C4-2B (cell line): Measurements from ENCODE around the gene IL12RB2.

Source experiments
- H3K27ac ChIP-seq: fragments of 450-650 bp; 2 replicates; pipeline ENCODE4 v1.5.1; 2017
- ZFX ChIP-seq: fragments of 450-650 bp; IDR thresholded peaks from 2 replicates; pipeline ENCODE4 v1.6.1; 2017
- TF ChIP-seq, protein P1 (sequence below): fragments of 450-650 bp; conservative IDR thresholded peaks from 2 replicates; pipeline ENCODE4 v1.5.1; 2017; ENCODE audit warnings: mild to moderate bottlenecking

The IL12RB2 gene

DNA sequence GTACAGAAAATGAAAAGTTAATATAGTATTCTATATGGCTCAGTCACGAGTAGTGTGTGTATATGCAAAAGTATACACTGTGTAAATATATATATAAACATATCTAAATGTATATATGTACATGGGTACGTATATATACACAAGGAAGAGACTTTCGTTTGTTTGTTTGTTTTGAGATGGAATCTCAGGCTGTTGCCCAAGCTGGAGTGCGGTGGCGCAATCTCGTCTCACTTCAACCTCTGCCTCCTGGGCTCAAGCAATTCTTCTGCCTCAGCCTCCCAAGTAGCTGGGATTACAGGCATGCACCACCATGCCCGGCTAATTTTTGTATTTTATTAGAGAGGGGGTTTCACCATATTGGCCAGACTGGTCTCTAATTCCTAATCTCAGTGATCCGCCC is 16.4 kb downstream of the IL12RB2 start:
- no peak overlapping the region for H3K27ac ChIP-seq
- TF ChIP-seq, protein P1, sequence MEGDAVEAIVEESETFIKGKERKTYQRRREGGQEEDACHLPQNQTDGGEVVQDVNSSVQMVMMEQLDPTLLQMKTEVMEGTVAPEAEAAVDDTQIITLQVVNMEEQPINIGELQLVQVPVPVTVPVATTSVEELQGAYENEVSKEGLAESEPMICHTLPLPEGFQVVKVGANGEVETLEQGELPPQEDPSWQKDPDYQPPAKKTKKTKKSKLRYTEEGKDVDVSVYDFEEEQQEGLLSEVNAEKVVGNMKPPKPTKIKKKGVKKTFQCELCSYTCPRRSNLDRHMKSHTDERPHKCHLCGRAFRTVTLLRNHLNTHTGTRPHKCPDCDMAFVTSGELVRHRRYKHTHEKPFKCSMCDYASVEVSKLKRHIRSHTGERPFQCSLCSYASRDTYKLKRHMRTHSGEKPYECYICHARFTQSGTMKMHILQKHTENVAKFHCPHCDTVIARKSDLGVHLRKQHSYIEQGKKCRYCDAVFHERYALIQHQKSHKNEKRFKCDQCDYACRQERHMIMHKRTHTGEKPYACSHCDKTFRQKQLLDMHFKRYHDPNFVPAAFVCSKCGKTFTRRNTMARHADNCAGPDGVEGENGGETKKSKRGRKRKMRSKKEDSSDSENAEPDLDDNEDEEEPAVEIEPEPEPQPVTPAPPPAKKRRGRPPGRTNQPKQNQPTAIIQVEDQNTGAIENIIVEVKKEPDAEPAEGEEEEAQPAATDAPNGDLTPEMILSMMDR = no peak
- TF ChIP-seq ZFX = no peak

DNA sequence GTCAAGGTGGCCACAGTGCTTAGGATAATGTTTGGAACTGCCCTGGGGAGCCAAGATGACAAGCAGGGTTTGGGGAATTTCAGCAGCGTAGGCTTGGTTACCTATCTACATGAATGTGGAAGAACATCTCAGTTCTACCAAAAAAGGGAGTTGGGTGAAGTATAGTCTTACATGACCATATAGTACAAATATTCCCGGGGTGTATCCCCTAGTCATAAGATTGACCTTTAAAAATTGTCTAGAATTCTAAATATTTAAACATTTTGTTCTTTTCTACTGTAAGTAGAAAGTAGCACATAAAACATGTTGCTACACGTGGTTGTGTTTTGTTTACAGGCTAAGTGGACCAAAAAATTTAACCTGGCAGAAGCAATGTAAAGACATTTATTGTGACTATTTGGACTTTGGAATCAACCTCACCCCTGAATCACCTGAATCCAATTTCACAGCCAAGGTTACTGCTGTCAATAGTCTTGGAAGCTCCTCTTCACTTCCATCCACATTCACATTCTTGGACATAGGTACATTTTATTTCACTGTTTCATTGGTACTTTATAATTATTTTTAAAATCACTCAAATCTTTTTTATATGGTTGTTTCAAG is 20.3 kb downstream of the IL12RB2 start:
- no peak overlapping the region for H3K27ac ChIP-seq
- no peak for TF ChIP-seq ZFX
- TF ChIP-seq, protein P1 = no peak

DNA sequence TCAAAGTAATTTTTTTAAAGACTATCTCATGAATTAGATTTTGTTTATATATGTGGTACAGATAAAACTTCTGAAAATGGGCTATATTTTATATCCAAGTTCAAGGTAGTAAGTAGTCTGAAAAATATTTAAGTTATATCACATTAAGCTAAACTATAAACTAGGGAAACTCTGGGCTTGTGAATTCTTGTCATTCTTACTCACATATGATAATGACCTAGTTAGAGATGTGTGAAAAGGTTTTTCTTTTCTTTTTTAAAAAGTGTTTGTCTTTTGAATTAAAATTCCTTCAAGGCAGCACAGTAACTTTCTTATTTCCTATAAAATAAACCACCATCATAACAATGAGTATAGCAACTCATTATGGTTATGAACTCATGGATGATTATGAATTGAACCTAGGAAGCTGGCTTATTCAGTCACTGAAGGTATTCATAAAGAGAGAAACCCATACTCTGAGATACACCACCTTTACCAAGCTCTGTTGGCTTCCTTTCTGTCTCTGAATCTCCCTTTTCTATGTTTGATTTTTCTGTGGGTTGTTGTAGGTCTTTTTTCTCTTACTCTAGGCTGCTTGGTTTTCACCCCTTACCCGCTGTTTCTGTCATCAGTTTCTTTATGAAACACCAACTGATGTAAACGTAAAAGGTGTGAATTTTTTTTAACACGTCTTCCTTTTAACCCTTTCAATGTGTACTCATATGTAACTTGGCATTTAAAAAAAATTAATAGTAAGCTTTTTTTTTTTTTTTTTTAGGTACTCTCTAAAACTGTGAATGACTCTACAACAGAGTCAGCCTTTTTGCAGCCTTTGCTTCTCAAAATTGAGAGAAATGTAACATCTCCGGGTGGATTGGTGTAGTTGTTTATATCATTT is 25.2 kb downstream of the IL12RB2 start:
- H3K27ac ChIP-seq = no peak overlapping the region
- no peak for TF ChIP-seq ZFX
- TF ChIP-seq, protein P1 = no peak

DNA sequence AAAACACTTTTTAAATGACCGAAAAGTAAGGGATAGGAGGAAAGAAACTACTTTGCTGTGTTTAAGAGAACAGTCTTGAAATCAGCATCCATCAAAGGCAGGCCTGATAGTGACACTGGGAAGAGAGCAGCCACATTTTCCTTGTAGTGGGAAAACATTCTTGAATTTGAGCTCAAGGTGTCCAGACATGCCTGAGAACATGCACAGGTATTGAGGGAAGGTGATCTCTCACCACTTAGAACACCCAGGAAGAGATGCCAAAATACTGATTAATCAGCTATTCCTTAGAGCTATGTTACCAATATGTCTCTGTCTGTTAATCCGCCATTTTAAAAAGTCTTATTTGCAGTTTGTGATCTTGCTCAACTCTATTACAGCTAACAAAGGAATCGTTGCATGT is 25.9 kb downstream of the IL12RB2 start:
- no peak for TF ChIP-seq ZFX
- TF ChIP-seq, protein P1 = no peak
- H3K27ac ChIP-seq = no peak overlapping the region

DNA sequence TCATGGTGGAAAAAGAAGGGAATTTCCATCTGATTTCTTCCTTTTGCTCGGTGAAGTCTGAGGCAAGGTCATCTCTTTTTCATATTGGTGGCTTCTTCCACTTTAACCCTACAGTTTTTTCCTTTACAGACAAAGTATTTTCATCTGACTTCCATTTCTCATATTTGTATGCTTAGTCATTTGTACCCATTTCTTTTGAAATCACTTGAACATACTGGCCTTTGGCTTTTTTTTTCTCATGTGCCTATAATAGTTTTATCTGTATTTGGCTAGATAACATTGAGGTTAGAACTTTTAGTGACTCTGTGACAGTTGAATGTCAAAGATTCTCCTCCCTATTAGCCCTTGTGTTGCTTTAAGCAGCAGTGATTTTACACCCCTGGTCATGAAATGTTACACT is 27.7 kb downstream of the IL12RB2 start:
- no peak overlapping the region for H3K27ac ChIP-seq
- no peak for TF ChIP-seq ZFX
- TF ChIP-seq, protein P1 = no peak

DNA sequence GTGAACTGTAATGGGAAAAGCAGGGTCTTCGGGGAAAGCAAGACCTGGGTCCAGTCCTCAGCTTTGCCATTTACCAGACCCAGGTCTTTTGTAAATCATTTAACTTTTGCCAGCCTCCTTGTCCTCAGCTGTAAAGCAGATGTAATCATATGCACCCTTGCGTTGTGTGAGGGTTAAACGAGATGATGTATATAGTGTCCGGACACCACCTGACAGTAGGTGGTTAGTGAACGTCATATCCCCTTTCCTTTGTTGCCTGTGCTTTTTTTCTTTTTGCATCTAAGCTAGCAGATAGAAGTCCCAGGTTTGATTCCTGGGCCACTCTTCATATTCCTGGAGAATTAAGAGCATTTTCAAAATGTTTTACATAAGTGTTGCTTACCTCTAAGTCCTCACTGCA is 28.5 kb downstream of the IL12RB2 start:
- H3K27ac ChIP-seq = no peak overlapping the region
- TF ChIP-seq ZFX = no peak
- TF ChIP-seq, protein P1 = no peak

DNA sequence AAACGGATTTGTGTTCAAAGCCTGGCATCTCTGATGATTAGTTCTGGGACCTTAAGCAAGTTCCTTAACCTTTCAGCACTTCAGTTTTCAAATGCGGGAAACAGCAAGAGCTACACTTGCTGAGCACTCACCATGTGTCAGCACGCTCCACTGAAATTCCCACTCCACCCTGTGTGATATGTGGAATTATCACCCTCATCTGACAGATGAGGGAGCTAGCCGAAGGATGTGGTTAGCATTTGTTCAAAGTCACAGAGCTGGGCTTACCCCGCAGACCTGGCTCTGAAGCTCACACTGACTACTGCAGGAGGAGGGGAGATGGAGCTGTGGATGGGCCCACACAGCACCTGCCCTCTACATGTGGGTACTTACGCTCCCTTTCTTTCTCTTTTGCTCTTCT is 29.1 kb downstream of the IL12RB2 start:
- no peak overlapping the region for H3K27ac ChIP-seq
- TF ChIP-seq ZFX = no peak
- TF ChIP-seq, protein P1 = no peak
